ENCODE results near the gene LPP.
A peak's percentile ranks its signal among the peaks of the same experiment; 100 is the strongest.
"Not testable (repeated sequence)": the region's sequence is repeated elsewhere in the genome, so short reads cannot be mapped to it uniquely, and the experiment has no call there.

The LPP gene

GRCh38 chr3:188432802-188433520 is 279.0 kb downstream of the LPP start:
- Mint-ChIP-seq H3K4me1 (peaks cover 29% of the 10 kb centered on the region), H3K4me3 (peak overlapping the region; percentile 65 to 77)

GRCh38 chr3:188433521-188434150 is 279.7 kb downstream of the LPP start:
- Mint-ChIP-seq H3K27ac (peak overlapping the region; percentile 32 to 96), H3K9me3 (no peaks in the 10 kb centered on the region), H3K4me3 (peak overlapping the region; percentile 65 to 77), H3K4me1 (peaks cover 36% of the 10 kb centered on the region), H3K27me3 (no peaks in the 10 kb centered on the region)
- DNase-seq (no peak), ATAC-seq (no peak)

More at GRCh38 chr3:188432802-188433520, 279.0 kb downstream of the LPP start:
- ATAC-seq (peak; percentile 69), DNase-seq (no peak)
- Mint-ChIP-seq H3K27ac (peak overlapping the region; percentile 32 to 96), H3K27me3 (no peaks in the 10 kb centered on the region), H3K9me3 (no peaks in the 10 kb centered on the region)

GRCh38 chr3:188434594-188434993 is 280.6 kb downstream of the LPP start:
- ATAC-seq (no peak), DNase-seq (no peak)
- no peaks in the 10 kb centered on the region for H3K27me3 Mint-ChIP-seq
- H3K9me3 Mint-ChIP-seq: no peaks in the 10 kb centered on the region
- H3K27ac Mint-ChIP-seq: peak overlapping the region; percentile 15 to 27
- H3K4me1 Mint-ChIP-seq: peaks cover 46% of the 10 kb centered on the region
- H3K4me3 Mint-ChIP-seq: no peak overlapping the region

- ATAC-seq (no peak), DNase-seq (no peak)
- H3K27ac Mint-ChIP-seq: no peak overlapping the region
- H3K9me3 Mint-ChIP-seq: no peaks in the 10 kb centered on the region
- H3K4me1 Mint-ChIP-seq: peaks cover 52% of the 10 kb centered on the region
- no peaks in the 10 kb centered on the region for H3K27me3 Mint-ChIP-seq
- no peak overlapping the region for H3K4me3 Mint-ChIP-seq
These were observed 281.3 kb downstream of the LPP start for GRCh38 chr3:188435266-188435665.

GRCh38 chr3:188437926-188438325 is 284.0 kb downstream of the LPP start:
- Mint-ChIP-seq H3K9me3 (no peaks in the 10 kb centered on the region), H3K27me3 (no peaks in the 10 kb centered on the region), H3K4me1 (peaks cover 62% of the 10 kb centered on the region), H3K4me3 (no peak overlapping the region), H3K27ac (no peak overlapping the region)
- DNase-seq: no peak
- ATAC-seq: no peak

- peak; percentile 40 to 46 for DNase-seq
- Mint-ChIP-seq H3K27ac (peak overlapping the region; percentile 77 to 86), H3K9me3 (no peaks in the 10 kb centered on the region), H3K27me3 (no peaks in the 10 kb centered on the region), H3K4me3 (peak overlapping the region; percentile 54 to 64), H3K4me1 (peaks cover 51% of the 10 kb centered on the region)
- peak; percentile 97 for ATAC-seq
These were observed 285.1 kb downstream of the LPP start for GRCh38 chr3:188439080-188439479.

GRCh38 chr3:188440340-188440972 is 286.5 kb downstream of the LPP start:
- ATAC-seq (peak; percentile 36), DNase-seq (no peak)
- H3K27me3 Mint-ChIP-seq: no peaks in the 10 kb centered on the region
- H3K4me3 Mint-ChIP-seq: peak overlapping the region in 1 of 2 donors; percentile 10
- H3K4me1 Mint-ChIP-seq: peaks cover 61% of the 10 kb centered on the region
- peak overlapping the region in 1 of 2 donors; percentile 27 for H3K27ac Mint-ChIP-seq
- H3K9me3 Mint-ChIP-seq: peaks cover 0 to 9% of the 10 kb centered on the region in 2 donors

- ATAC-seq: no peak
- H3K27me3 Mint-ChIP-seq: no peaks in the 10 kb centered on the region
- peaks cover 0 to 9% of the 10 kb centered on the region in 2 donors for H3K9me3 Mint-ChIP-seq
- DNase-seq: no peak
- no peak overlapping the region for H3K4me3 Mint-ChIP-seq
- H3K27ac Mint-ChIP-seq: no peak overlapping the region
- peaks cover 69% of the 10 kb centered on the region for H3K4me1 Mint-ChIP-seq
These were observed 288.5 kb downstream of the LPP start for GRCh38 chr3:188442430-188442829.

GRCh38 chr3:188445175-188445574 is 291.2 kb downstream of the LPP start:
- H3K27ac Mint-ChIP-seq, H3K27me3 Mint-ChIP-seq, H3K9me3 Mint-ChIP-seq, H3K4me3 Mint-ChIP-seq, ATAC-seq, DNase-seq: not testable (repeated sequence)
- peaks cover 41% of the 10 kb centered on the region for H3K4me1 Mint-ChIP-seq

GRCh38 chr3:188446014-188446413 is 292.1 kb downstream of the LPP start:
- Mint-ChIP-seq H3K27me3 (no peaks in the 10 kb centered on the region), H3K4me1 (peaks cover 33% of the 10 kb centered on the region), H3K4me3 (no peak overlapping the region), H3K9me3 (peaks cover 0 to 9% of the 10 kb centered on the region in 2 donors), H3K27ac (peak overlapping the region in 1 of 2 donors; percentile 59)
- peak; percentile 71 for ATAC-seq
- DNase-seq: peak in 1 of 2 donors; percentile 20

- peaks cover 32% of the 10 kb centered on the region for H3K4me1 Mint-ChIP-seq
- H3K9me3 Mint-ChIP-seq: peaks cover 0 to 9% of the 10 kb centered on the region in 2 donors
- ATAC-seq (no peak), DNase-seq (no peak)
- no peak overlapping the region for H3K27ac Mint-ChIP-seq
- no peaks in the 10 kb centered on the region for H3K27me3 Mint-ChIP-seq
- H3K4me3 Mint-ChIP-seq: no peak overlapping the region
These were observed 292.8 kb downstream of the LPP start for GRCh38 chr3:188446766-188447165.

GRCh38 chr3:188448813-188449212 is 294.9 kb downstream of the LPP start:
- H3K4me1 Mint-ChIP-seq: peaks cover 29% of the 10 kb centered on the region

GRCh38 chr3:188449421-188449820 is 295.5 kb downstream of the LPP start:
- DNase-seq: no peak
- peaks cover 28% of the 10 kb centered on the region for H3K4me1 Mint-ChIP-seq
- H3K9me3 Mint-ChIP-seq: peaks cover 0 to 8% of the 10 kb centered on the region in 2 donors
- ATAC-seq: no peak
- H3K4me3 Mint-ChIP-seq: no peak overlapping the region
- no peak overlapping the region for H3K27ac Mint-ChIP-seq
- H3K27me3 Mint-ChIP-seq: no peaks in the 10 kb centered on the region

More at GRCh38 chr3:188448813-188449212, 294.9 kb downstream of the LPP start:
- ATAC-seq (no peak), DNase-seq (no peak)
- Mint-ChIP-seq H3K27ac (peak overlapping the region in 1 of 2 donors; percentile 11), H3K27me3 (no peaks in the 10 kb centered on the region), H3K4me3 (no peak overlapping the region), H3K9me3 (peaks cover 0 to 9% of the 10 kb centered on the region in 2 donors)

GRCh38 chr3:188452158-188452772 is 298.3 kb downstream of the LPP start:
- no peak for ATAC-seq
- DNase-seq: no peak
- Mint-ChIP-seq H3K4me3 (no peak overlapping the region), H3K27me3 (no peaks in the 10 kb centered on the region), H3K9me3 (no peaks in the 10 kb centered on the region), H3K4me1 (peaks cover 5% of the 10 kb centered on the region), H3K27ac (no peak overlapping the region)
